Measurements from ENCODE around the gene SURF1. TPM values are rescaled to one million over a fixed set of nuclear protein-coding genes. Genes with fewer than 3 reads are reported as not detected.
"Not testable (repeated sequence)": the region's sequence is repeated elsewhere in the genome, so short reads cannot be mapped to it uniquely, and the experiment has no call there.

The SURF1 gene
- polyA plus RNA-seq, 4 donors = 38.4 to 94.4 (median 85.4) TPM

GRCh38 chr9:133382507-133383141, 26.3 kb upstream of the SURF1 start:
- Histone ChIP-seq H3K36me3 (ENCODE audit: control insufficient read depth in 3 of 3, insufficient read depth in 2 of 3, low read depth in 1 of 3, low read length in 3 of 3) (no peaks in the 10 kb centered on the region), H3K27ac (ENCODE audit: low read depth in 1 of 3, low read length in 2 of 3) (no peak overlapping the region), H3K4me3 (ENCODE audit: low read depth in 1 of 3, low read length in 3 of 3) (no peak overlapping the region), H3K27me3 (ENCODE audit: control insufficient read depth in 3 of 3, insufficient read depth in 3 of 3, low read length in 3 of 3) (no peaks in the 10 kb centered on the region), H3K4me1 (ENCODE audit: control insufficient read depth in 3 of 3, insufficient read depth in 2 of 3, low read depth in 1 of 3, low read length in 2 of 3) (peaks cover 0 to 2% (median 0%) of the 10 kb centered on the region in 3 donors), H3K9me3 (ENCODE audit: control insufficient read depth in 2 of 2, insufficient read depth in 1 of 2, low read depth in 1 of 2, low read length in 1 of 2) (peaks cover 0 to 7% of the 10 kb centered on the region in 2 donors)
- no peak for DNase-seq
- 78 to 93% (median 84%) methylated on average over 4 of the region's 4 CpGs for WGBS, 3 donors
- no peak for FAIRE-seq

DNA sequence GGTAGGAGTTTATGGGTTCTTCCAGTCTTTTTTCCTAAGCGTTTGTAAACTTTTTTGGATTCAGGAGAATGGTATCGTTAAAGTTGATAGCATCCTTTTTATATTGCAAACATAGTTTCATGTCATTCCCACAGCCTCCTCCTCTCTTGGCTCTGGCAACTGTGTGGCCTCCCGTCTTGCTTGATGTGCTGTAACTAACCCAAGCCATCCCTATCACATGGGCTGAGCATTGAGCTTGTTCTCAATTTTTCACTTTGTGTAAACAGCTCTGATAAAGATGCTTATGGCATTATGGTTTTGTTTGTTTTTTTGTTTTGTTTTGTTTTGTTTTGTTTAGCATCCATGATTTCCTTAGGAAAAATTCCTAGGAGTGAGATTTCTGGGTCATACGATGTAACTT, 24.4 kb upstream of the SURF1 start:
- WGBS, 3 donors = 83 to 92% (median 86%) methylated on average over 4 of the region's 4 CpGs
- Histone ChIP-seq H3K36me3 (ENCODE audit: control insufficient read depth in 3 of 3, insufficient read depth in 2 of 3, low read depth in 1 of 3, low read length in 3 of 3) (no peaks in the 10 kb centered on the region), H3K4me3 (ENCODE audit: low read depth in 1 of 3, low read length in 3 of 3) (no peak overlapping the region), H3K27ac (ENCODE audit: low read depth in 1 of 3, low read length in 2 of 3) (no peak overlapping the region), H3K9me3 (ENCODE audit: control insufficient read depth in 2 of 2, insufficient read depth in 1 of 2, low read depth in 1 of 2, low read length in 1 of 2) (peaks cover 0 to 7% of the 10 kb centered on the region in 2 donors), H3K27me3 (ENCODE audit: control insufficient read depth in 3 of 3, insufficient read depth in 3 of 3, low read length in 3 of 3) (no peaks in the 10 kb centered on the region), H3K4me1 (ENCODE audit: control insufficient read depth in 3 of 3, insufficient read depth in 2 of 3, low read depth in 1 of 3, low read length in 2 of 3) (peaks cover 2 to 5% (median 3%) of the 10 kb centered on the region in 3 donors)
- FAIRE-seq = no peak
- no peak for DNase-seq

DNA sequence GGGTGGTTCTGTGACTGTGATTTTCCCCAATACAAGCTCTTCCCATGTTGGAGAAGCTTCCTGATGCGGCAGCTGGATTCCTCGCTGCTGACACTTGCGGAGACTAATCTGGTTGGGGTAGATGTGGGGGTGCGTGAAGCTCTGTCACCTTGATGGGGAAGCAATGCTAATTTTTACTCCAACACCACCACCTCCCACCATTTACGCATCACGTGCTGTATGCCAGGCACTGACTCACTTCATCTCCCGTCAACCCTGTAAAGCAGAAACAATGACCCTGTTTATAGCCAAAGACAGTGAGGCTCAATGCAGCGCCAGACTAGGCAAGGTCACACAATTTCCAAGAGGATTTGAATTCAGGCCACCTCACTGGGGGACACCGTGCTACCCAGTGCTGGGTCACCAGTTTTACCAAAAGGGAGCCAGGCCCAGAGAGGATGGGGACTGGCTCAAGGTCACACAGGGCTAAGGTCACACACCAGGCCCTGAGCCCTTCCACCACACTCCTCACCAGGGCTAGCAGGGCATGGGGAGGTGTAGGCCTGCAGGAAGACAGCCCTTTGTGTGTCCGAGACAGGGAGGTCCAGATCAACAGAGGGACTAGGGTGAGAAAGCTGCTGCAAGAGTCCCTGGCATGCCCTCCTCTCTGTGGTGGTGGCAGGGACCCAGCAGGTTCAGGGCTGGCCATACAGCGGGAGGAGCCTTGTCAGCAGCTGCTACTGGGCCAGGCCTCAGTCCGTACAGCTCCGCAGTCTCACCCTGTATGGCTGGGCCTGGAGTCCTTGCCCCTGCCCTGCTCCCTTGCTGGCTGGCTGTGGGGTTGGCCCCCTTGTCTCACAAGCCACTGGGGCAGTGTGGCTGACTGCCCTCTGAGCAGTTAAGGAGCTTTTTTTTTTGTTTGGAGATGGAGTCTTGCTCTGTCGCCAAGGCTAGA, 23.1 kb upstream of the SURF1 start:
- WGBS, 3 donors = 92 to 95% (median 93%) methylated on average over 11 to 14 of the region's 14 CpGs
- no peak for FAIRE-seq
- Histone ChIP-seq H3K9me3 (ENCODE audit: control insufficient read depth in 2 of 2, insufficient read depth in 1 of 2, low read depth in 1 of 2, low read length in 1 of 2) (peaks cover 0 to 7% of the 10 kb centered on the region in 2 donors), H3K27me3 (ENCODE audit: control insufficient read depth in 3 of 3, insufficient read depth in 3 of 3, low read length in 3 of 3) (no peaks in the 10 kb centered on the region), H3K27ac (ENCODE audit: low read depth in 1 of 3, low read length in 2 of 3) (no peak overlapping the region), H3K36me3 (ENCODE audit: control insufficient read depth in 3 of 3, insufficient read depth in 2 of 3, low read depth in 1 of 3, low read length in 3 of 3) (no peaks in the 10 kb centered on the region), H3K4me1 (ENCODE audit: control insufficient read depth in 3 of 3, insufficient read depth in 2 of 3, low read depth in 1 of 3, low read length in 2 of 3) (peaks cover 2 to 8% (median 3%) of the 10 kb centered on the region in 3 donors), H3K4me3 (ENCODE audit: low read depth in 1 of 3, low read length in 3 of 3) (no peak overlapping the region)
- DNase-seq = no peak

- Histone ChIP-seq H3K4me3 (ENCODE audit: low read depth in 1 of 3, low read length in 3 of 3) (no peak overlapping the region), H3K27me3 (ENCODE audit: control insufficient read depth in 3 of 3, insufficient read depth in 3 of 3, low read length in 3 of 3) (no peaks in the 10 kb centered on the region), H3K4me1 (ENCODE audit: control insufficient read depth in 3 of 3, insufficient read depth in 2 of 3, low read depth in 1 of 3, low read length in 2 of 3) (peaks cover 2 to 15% (median 6%) of the 10 kb centered on the region in 3 donors), H3K9me3 (ENCODE audit: control insufficient read depth in 2 of 2, insufficient read depth in 1 of 2, low read depth in 1 of 2, low read length in 1 of 2) (peaks cover 0 to 7% of the 10 kb centered on the region in 2 donors), H3K36me3 (ENCODE audit: control insufficient read depth in 3 of 3, insufficient read depth in 2 of 3, low read depth in 1 of 3, low read length in 3 of 3) (peaks cover 0 to 2% (median 0%) of the 10 kb centered on the region in 3 donors), H3K27ac (ENCODE audit: low read depth in 1 of 3, low read length in 2 of 3) (no peak overlapping the region)
- 86 to 100% (median 94%) methylated on average over 1 of the region's 1 CpG for WGBS, 3 donors
- DNase-seq = peak in 1 of 2 donors; percentile 33
- FAIRE-seq = no peak
Measured at GRCh38 chr9:133378408-133378962, 22.2 kb upstream of the SURF1 start.

DNA sequence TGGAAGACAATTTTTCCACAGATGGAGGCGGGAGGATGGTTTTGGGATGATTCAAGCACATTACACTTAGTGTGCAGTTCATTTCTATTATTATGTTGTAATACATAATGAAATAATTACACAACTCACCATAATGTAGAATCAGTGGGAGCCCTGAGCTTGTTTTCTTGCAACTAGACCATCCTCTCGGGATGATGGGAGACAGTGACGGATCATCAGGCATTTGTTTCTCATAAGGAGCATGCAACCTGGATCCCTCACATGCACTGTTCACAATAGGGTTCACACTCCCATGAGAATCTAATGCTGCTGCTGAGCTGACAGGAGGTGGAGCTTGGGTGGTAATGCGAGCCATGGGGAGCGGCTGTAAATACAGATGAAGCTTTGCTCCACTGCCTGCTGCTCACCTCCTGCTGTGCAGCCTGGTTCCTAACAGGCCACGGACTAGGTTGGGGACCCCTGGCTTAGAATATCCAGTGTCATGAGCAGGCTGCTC, 21.5 kb upstream of the SURF1 start:
- Histone ChIP-seq H3K4me1 (ENCODE audit: control insufficient read depth in 3 of 3, insufficient read depth in 2 of 3, low read depth in 1 of 3, low read length in 2 of 3) (peaks cover 8 to 22% (median 8%) of the 10 kb centered on the region in 3 donors), H3K36me3 (ENCODE audit: control insufficient read depth in 3 of 3, insufficient read depth in 2 of 3, low read depth in 1 of 3, low read length in 3 of 3) (peaks cover 0 to 9% (median 2%) of the 10 kb centered on the region in 3 donors), H3K4me3 (ENCODE audit: low read depth in 1 of 3, low read length in 3 of 3) (no peak overlapping the region), H3K27me3 (ENCODE audit: control insufficient read depth in 3 of 3, insufficient read depth in 3 of 3, low read length in 3 of 3) (no peaks in the 10 kb centered on the region), H3K27ac (ENCODE audit: low read depth in 1 of 3, low read length in 2 of 3) (no peak overlapping the region), H3K9me3 (ENCODE audit: control insufficient read depth in 2 of 2, insufficient read depth in 1 of 2, low read depth in 1 of 2, low read length in 1 of 2) (peaks cover 0 to 7% of the 10 kb centered on the region in 2 donors)
- peak in 1 of 2 donors; percentile 34 for DNase-seq
- no peak for FAIRE-seq
- 75 to 78% (median 77%) methylated on average over 6 of the region's 6 CpGs for WGBS, 3 donors

- H3K27me3 ChIP-seq (ENCODE audit: control insufficient read depth in 3 of 3, insufficient read depth in 3 of 3, low read length in 3 of 3); DNase-seq; H3K27ac ChIP-seq (ENCODE audit: low read depth in 1 of 3, low read length in 2 of 3); H3K4me3 ChIP-seq (ENCODE audit: low read depth in 1 of 3, low read length in 3 of 3); FAIRE-seq; H3K9me3 ChIP-seq (ENCODE audit: control insufficient read depth in 2 of 2, insufficient read depth in 1 of 2, low read depth in 1 of 2, low read length in 1 of 2): not testable (repeated sequence)
- Histone ChIP-seq H3K36me3 (ENCODE audit: control insufficient read depth in 3 of 3, insufficient read depth in 2 of 3, low read depth in 1 of 3, low read length in 3 of 3) (peaks cover 0 to 13% (median 5%) of the 10 kb centered on the region in 3 donors), H3K4me1 (ENCODE audit: control insufficient read depth in 3 of 3, insufficient read depth in 2 of 3, low read depth in 1 of 3, low read length in 2 of 3) (peaks cover 12 to 27% (median 13%) of the 10 kb centered on the region in 3 donors)
- 86 to 94% (median 90%) methylated on average over 14 of the region's 14 CpGs for WGBS, 3 donors
Measured at GRCh38 chr9:133377280-133377679, 21.0 kb upstream of the SURF1 start.

GRCh38 chr9:133375724-133376654, 19.7 kb upstream of the SURF1 start, which contains the start of the genes STKLD1 and SURF4:
Gene STKLD1, plus strand, starts transcription at chr9:133376366. Its CDS starts 108 bp downstream, at chr9:133376474.
Gene SURF4, minus strand, starts transcription at chr9:133376060. Its CDS starts 91 bp downstream, at chr9:133375969.
- peak; percentile 96 to 99 for DNase-seq
- WGBS, 3 donors = 0 to 1% (median 0%) methylated on average over 69 to 120 of the region's 120 CpGs

More at GRCh38 chr9:133375724-133376654, 19.7 kb upstream of the SURF1 start, which contains the start of the genes STKLD1 and SURF4:
- FAIRE-seq = no peak
- peaks cover 0 to 7% of the 10 kb centered on the region in 2 donors for H3K9me3 ChIP-seq (ENCODE audit: control insufficient read depth in 2 of 2, insufficient read depth in 1 of 2, low read depth in 1 of 2, low read length in 1 of 2)
- H3K36me3 ChIP-seq (ENCODE audit: control insufficient read depth in 3 of 3, insufficient read depth in 2 of 3, low read depth in 1 of 3, low read length in 3 of 3) = peaks cover 0 to 26% (median 5%) of the 10 kb centered on the region in 3 donors
- peak within 1 kb of the TSS; percentile 99 to 100 (median 99) for H3K27ac ChIP-seq (ENCODE audit: low read depth in 1 of 3, low read length in 2 of 3)
- H3K4me3 ChIP-seq (ENCODE audit: low read depth in 1 of 3, low read length in 3 of 3) = peak within 1 kb of the TSS; percentile 92 to 100 (median 96)
- H3K27me3 ChIP-seq (ENCODE audit: control insufficient read depth in 3 of 3, insufficient read depth in 3 of 3, low read length in 3 of 3) = no peaks in the 10 kb centered on the region
- peaks cover 15 to 40% (median 17%) of the 10 kb centered on the region in 3 donors for H3K4me1 ChIP-seq (ENCODE audit: control insufficient read depth in 3 of 3, insufficient read depth in 2 of 3, low read depth in 1 of 3, low read length in 2 of 3)

All from small intestine (tissue), 7 donors.